ENCODE measurements around the gene CAST.

CAST gene

DNA sequence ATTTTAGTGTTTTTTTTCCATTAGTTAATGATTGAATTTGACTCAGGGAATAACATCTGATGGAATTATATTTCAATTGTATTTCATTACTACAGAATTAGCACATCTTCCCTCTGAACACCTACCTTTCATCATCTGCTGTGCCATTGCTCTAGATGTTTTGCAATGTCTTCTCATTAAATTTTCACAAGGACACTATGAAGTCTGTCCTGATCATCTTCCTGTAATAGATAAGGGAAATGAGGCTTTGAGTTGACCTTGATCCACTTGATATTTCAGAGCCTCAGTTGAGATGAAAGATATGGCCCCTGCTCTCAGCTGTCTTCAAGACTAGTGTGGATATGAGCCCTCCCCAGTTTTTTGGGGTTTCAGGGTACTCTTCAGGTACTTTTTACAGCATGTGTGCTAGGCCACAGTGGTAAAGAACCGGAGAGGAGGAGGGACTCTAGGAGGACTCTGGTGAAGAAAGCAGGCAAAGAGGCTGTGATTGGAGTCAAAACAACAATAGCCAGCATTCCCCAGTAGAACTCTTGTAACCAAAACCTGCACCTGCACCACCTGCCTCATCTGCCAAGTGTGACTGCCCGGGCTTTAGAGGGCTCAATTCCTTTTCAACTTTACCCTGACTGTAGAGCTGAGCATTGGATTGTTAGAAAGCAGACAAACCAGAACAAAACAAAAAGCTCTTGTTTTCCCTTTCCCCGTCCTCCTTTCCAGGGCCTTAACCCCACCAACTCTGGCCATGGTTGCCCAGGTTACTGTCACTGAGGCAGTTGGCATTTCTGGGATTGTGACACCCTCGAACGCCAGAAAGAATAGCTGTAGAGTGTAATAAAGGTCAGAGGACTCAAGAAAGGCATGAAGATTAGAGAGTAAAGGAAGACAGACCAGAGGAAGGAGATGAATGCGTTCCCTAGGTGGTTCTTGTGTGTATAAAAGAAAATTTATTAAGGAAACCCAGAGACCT is 89.3 kb downstream of the CAST start:
- no peak for DNase-seq

GRCh38 chr5:96752341-96753016 is 90.3 kb downstream of the CAST start:
- peak; percentile 77 for DNase-seq

DNA sequence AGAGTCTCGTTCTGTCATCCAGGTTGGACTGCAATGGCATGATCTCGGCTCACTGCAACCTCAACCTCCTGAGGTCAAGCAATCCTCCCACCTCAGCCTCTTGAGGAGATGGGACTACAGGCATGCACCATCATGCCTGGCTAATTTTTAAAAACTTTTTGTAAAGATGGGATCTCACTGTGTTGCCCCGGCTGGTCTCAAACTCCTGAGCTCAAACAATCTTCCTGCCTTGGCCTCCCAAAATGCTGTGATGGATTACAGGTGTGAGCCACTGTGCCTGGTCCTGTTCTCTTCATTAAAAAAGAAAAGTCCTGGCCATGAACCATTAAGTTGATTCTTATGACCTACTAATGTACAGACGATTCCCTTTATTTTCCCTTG is 90.8 kb downstream of the CAST start:
- DNase-seq: no peak

DNA sequence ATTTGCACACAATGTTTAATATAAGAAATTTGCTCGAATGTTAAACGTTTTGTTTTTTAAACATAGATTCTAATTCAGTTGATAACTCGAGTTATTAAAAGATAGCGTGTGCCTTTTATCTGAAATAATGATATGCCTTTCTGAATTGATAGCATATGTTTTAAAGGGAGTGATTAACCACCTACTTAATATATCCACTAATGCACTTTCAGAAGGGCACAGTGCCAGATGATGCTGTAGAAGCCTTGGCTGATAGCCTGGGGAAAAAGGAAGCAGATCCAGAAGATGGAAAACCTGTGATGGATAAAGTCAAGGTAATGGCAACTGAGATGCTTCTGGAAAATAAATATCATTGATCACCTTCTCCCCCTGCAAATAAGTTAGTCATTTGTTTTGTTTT is 91.7 kb downstream of the CAST start:
- DNase-seq: no peak

GRCh38 chr5:96755851-96756250 is 93.7 kb downstream of the CAST start:
- DNase-seq: no peak

DNA sequence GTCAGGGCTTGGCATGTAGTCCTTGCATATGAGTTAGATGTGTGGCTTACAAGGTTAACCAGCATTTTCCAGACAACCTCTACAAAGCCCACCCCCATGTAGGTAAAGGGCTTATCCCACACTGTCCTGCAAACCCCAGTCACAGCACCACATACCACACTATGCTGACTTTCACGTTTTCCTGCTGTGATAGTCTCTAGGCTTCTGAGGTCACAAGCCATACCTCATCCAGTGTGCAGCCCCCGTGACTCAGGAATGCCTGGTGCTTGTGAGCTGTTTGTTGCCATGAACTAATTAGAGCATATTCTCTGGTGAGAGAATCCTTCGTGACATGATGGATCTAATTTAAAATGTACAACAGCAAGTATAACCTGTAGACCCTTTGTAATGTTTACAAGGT is 94.8 kb downstream of the CAST start:
- DNase-seq: no peak

GRCh38 chr5:96758621-96759020 is 96.4 kb downstream of the CAST start:
- DNase-seq: no peak

- no peak for DNase-seq
Observed at GRCh38 chr5:96761618-96762017, 99.4 kb downstream of the CAST start.

GRCh38 chr5:96763026-96763425 is 100.8 kb downstream of the CAST start:
- no peak for DNase-seq

DNA sequence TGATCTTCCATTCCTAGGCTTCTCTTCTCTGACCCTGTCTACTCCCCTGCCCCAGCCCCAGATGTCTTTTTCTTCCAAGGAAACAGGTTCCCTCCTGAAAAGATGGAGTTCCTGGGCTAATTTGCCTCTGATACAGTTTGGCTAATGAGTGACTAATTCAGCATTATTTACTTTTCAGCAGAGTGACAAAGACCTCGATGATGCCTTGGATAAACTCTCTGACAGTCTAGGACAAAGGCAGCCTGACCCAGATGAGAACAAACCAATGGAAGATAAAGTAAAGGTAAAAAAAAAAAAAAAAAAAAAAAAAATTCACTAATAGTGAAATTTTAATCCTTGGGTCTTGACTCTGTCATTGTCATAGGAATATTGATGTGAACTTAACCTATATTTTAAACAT is 102.9 kb downstream of the CAST start:
- DNase-seq: no peak

DNA sequence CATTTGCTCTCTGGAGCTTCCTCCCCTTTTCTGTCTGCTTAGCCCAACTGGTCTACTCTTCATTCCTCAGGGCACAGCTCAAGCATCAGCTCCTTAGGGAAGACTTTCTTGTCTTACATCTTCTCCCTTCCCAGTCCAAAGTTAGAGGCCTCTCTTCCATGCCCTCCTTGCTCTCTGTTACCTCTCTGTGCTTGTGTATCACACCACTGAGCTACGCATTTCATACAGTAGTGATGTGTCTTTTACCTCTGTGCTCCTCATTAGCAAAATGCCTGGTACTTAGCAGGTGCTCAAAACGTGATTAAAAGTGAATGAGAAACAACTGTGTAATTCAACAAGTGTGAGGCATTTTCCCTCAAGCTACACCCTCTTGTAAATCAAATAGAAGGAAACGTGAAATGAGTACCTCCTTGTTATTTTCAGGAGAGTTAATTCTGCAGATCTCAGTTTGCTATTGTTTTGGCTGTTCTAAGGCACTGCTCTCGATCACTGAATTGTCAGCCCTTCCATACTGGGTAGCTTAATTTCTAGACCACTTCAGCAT is 106.6 kb downstream of the CAST start:
- DNase-seq: no peak

DNA sequence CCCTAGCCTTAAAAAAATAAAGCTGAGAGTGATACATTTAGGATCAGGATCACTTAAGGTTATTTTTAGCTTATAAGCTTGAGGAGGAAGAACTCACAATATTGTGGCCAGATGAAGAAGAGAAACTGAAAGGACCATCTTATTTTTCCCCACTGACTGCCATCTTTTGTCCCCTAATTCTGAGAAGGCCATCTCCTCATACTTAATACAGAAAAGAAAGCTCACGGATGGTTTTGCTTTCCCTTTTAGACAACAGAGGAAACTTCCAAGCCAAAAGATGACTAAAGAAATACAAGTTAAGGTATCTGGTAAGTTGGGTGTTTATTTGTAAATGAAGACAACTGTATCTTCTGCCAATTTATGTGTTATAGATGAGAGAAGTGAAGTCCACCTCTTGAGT is 109.2 kb downstream of the CAST start:
- no peak for DNase-seq

DNA sequence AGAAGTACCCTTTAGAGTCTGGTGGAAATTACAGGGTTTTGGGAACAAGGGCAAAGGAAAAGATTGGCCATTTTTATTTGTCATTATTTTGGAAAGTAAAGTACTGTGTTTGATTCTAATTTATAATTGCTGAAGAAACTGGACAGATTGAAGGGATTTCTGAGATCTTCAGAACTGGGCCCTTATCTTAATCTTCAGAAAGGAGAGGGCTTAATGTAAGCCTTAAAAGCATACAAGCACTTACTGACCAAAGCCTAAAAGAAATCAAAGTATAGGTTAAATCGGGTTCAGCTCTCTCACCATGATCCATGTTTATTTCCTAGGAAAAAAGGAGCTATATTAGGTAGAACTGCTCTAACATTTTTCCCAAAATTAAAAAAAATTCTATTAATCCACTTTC is 109.9 kb downstream of the CAST start:
- no peak for DNase-seq

DNA sequence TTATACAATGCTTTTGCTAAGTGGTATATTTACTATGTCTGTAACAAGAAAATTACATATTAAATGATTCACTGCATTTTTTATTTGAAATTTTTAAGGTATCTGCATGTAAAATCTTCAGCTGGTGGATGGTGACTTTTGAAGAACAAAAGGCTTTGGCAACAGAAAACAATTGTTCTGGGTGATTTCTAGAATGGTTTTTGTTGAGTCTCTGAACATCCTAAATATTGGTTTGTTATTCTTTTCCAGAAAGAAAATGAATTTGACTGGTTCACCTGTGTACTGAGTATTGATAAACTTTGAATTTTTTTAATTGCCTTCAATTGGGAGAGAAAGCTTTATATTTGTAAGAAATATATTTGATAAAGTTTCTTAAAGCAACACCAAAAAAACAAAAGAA is 110.4 kb downstream of the CAST start:
- DNase-seq: no peak

- no peak for DNase-seq
Observed at GRCh38 chr5:96775050-96775449, 112.9 kb downstream of the CAST start.

DNA sequence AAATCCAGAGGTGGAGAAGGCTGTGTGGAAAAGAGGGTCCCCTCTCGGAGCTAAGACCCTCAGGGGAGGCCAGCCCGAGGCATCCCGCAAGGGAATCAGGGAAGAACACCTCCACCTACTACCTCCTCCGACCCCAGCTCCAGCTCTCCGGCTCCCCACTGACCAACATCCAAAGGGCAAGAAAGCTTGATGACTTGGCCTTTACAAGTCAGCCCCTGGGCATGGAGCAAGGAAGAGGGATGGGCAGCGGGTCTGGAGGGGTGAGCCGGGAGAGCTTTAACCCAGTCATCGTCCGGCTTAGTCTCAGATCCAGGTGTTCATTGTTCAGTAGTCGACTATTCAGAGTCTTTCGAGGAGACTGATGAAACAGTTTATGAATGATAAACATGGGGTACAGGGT is 113.5 kb downstream of the CAST start:
- no peak for DNase-seq

- no peak for DNase-seq
Observed at GRCh38 chr5:96776621-96777020, 114.4 kb downstream of the CAST start.

- DNase-seq: no peak
Observed at GRCh38 chr5:96778409-96778808, 116.2 kb downstream of the CAST start.

- DNase-seq: no peak
Observed at GRCh38 chr5:96780626-96781025, 118.5 kb downstream of the CAST start.

DNA sequence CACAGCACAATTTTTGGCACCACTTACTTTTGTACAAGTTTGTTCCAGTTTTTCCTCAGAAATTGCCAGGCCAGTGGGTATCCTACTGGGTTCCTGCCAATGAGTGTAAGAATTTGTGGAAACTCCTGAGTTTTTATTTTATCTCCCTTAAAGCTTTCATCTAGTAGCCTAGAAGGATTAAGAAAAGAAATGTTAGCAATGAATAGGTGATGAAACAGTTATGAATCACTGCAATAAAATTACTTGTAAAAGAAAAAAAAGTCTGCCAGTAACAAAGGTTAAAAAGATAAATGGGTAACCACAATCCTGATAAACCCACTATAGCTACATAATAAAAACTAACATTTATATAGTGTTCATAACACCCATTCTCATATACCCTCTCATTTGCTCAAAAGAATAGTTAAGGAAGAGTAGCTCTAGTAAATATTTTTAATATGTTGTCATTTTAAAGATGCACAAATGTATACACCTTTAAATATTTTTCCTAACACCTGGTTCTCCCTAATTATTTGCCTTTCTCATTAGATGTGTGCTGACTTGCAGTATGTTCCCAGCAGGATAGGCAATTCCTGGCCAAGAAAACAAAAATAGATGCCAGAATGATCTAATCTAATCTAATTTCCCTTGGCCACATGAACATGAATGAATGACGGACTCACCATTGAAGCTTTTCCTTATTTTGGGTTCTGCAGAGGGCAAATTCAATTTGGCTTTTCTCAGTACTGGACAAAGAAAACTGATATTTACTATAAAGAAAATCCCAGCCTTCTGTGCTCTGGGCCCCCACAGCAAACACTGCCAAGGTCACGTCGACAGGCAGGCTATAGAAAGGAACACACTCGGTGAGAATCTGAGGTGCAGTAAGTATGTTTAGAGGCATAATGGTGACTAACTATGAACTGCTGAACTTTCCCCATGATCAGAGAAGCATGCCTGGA is 119.1 kb downstream of the CAST start:
- DNase-seq: no peak

- no peak for DNase-seq
Observed at GRCh38 chr5:96783326-96783725, 121.2 kb downstream of the CAST start.

- no peak for DNase-seq
Observed at GRCh38 chr5:96785326-96786109, 123.3 kb downstream of the CAST start.

All from NCI-H2029 (cell line).